Fibroblast of lung (primary cell): ENCODE results near the gene BOLA2B.

Experiments used
- EZH2 ChIP-seq: IDR thresholded peaks from 2 replicates; pipeline ENCODE4 v1.5.1; 2012; ENCODE audit warnings: low read length, control low read depth, mild to moderate bottlenecking; ENCODE audit errors: missing control alignments
- TF ChIP-seq, protein P1 (sequence below), 2 donors: IDR thresholded peaks in 1 of 2; conservative IDR thresholded peaks in 1 of 2; 1 replicate in 1 of 2; 2 replicates in 1 of 2; pipeline ENCODE4 v1.5.1; 2011 to 2012; ENCODE audit warnings: low read length in 2 of 2, control low read depth in 1 of 2, inconsistent platforms in 1 of 2, low read depth in 1 of 2, mild to moderate bottlenecking in 1 of 2

DNA sequence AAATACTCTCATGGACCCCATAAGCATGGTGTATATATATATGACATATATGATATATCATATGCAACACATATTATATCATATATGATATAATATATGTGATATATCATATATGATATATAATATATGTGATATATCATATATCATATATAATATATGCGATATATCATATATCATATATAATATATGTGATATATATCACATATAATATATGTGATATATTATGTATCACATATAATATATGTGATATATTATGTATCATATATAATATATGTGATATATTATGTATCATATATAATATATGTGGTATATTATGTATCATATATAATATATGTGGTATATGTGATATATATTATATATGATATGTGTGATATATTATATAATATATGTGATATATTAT lies 48.5 kb downstream of the BOLA2B start:
- TF ChIP-seq, protein P1, sequence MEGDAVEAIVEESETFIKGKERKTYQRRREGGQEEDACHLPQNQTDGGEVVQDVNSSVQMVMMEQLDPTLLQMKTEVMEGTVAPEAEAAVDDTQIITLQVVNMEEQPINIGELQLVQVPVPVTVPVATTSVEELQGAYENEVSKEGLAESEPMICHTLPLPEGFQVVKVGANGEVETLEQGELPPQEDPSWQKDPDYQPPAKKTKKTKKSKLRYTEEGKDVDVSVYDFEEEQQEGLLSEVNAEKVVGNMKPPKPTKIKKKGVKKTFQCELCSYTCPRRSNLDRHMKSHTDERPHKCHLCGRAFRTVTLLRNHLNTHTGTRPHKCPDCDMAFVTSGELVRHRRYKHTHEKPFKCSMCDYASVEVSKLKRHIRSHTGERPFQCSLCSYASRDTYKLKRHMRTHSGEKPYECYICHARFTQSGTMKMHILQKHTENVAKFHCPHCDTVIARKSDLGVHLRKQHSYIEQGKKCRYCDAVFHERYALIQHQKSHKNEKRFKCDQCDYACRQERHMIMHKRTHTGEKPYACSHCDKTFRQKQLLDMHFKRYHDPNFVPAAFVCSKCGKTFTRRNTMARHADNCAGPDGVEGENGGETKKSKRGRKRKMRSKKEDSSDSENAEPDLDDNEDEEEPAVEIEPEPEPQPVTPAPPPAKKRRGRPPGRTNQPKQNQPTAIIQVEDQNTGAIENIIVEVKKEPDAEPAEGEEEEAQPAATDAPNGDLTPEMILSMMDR (conservative IDR thresholded peaks at IDR 0.05 in 1 of 2, IDR thresholded peaks at IDR 0.05 in 1 of 2; ENCODE audit: low read depth in 1 of 2, low read length in 2 of 2): no peak
- TF ChIP-seq EZH2: no peak
